NOMO-1 treated with DMSO at 0.1 percent for 48 hours (cell line): Measurements from ENCODE around the gene PCDH15.

Source experiments
- DNase-seq: peaks from one replicate; lab custom pipeline; 2025; ENCODE audit not compliant: unreplicated experiment; lab: John Stamatoyannopoulos, UW

Gene PCDH15

GRCh38 chr10:54708591-54708990, 92.4 kb downstream of the PCDH15 start:
- no peak for DNase-seq

- no peak for DNase-seq
Measured at GRCh38 chr10:54708021-54708420, 93.0 kb downstream of the PCDH15 start.

GRCh38 chr10:54702583-54703485, 98.2 kb downstream of the PCDH15 start:
- DNase-seq = no peak

- DNase-seq = no peak
Measured at GRCh38 chr10:54691331-54691730, 109.7 kb downstream of the PCDH15 start.

- DNase-seq = no peak
Measured at GRCh38 chr10:54682554-54682953, 118.5 kb downstream of the PCDH15 start.

- DNase-seq = no peak
Measured at GRCh38 chr10:54681136-54681535, 119.9 kb downstream of the PCDH15 start.

- DNase-seq = no peak
Measured at GRCh38 chr10:54667136-54667535, 133.9 kb downstream of the PCDH15 start.

- no peak for DNase-seq
Measured at GRCh38 chr10:54666192-54666591, 134.8 kb downstream of the PCDH15 start.

- DNase-seq = no peak
Measured at GRCh38 chr10:54665095-54665494, 135.9 kb downstream of the PCDH15 start.

GRCh38 chr10:54660397-54660796, 140.6 kb downstream of the PCDH15 start:
- no peak for DNase-seq

GRCh38 chr10:54656643-54657042, 144.4 kb downstream of the PCDH15 start:
- no peak for DNase-seq

- no peak for DNase-seq
Measured at GRCh38 chr10:54653518-54653917, 147.5 kb downstream of the PCDH15 start.

- DNase-seq = no peak
Measured at GRCh38 chr10:54650547-54650946, 150.5 kb downstream of the PCDH15 start.

- DNase-seq = no peak
Measured at GRCh38 chr10:54622017-54622416, 179.0 kb downstream of the PCDH15 start.

- no peak for DNase-seq
Measured at GRCh38 chr10:54620352-54620751, 180.7 kb downstream of the PCDH15 start.

GRCh38 chr10:54614072-54614471, 187.0 kb downstream of the PCDH15 start:
- no peak for DNase-seq

GRCh38 chr10:54613162-54613561, 187.9 kb downstream of the PCDH15 start:
- DNase-seq = no peak

- DNase-seq = no peak
Measured at GRCh38 chr10:54609423-54609822, 191.6 kb downstream of the PCDH15 start.

GRCh38 chr10:54607983-54608382, 193.0 kb downstream of the PCDH15 start:
- no peak for DNase-seq

GRCh38 chr10:54594289-54594688, 206.7 kb downstream of the PCDH15 start:
- DNase-seq = no peak

GRCh38 chr10:54587971-54588370, 213.1 kb downstream of the PCDH15 start:
- no peak for DNase-seq

GRCh38 chr10:54585572-54585971, 215.5 kb downstream of the PCDH15 start:
- no peak for DNase-seq

- DNase-seq = no peak
Measured at GRCh38 chr10:54577682-54578081, 223.3 kb downstream of the PCDH15 start.
